ENCODE data around the gene DAB2IP.

DNA sequence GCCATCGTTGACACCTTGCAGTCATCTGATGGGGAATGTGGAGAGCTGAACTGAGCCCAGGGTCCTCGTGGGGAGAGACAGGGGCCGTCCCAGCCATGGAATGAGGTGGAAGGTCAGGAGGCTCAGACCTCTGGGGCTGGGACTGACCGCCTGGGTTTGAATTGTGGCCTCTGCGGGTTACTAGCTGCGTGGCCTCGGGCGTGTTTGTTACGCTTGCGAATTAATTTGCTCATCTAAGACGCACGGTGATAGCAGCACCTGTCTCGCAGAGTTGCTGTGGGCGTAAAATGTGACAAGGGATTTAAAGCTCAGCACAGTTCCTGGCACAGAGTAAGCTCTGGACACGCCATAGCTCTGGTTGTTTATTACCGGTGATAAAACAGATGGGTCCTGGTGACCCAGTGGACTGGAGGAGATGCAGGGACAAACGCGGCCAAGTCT, 19.4 kb upstream of the DAB2IP start:
- TF ChIP-seq, protein P1, sequence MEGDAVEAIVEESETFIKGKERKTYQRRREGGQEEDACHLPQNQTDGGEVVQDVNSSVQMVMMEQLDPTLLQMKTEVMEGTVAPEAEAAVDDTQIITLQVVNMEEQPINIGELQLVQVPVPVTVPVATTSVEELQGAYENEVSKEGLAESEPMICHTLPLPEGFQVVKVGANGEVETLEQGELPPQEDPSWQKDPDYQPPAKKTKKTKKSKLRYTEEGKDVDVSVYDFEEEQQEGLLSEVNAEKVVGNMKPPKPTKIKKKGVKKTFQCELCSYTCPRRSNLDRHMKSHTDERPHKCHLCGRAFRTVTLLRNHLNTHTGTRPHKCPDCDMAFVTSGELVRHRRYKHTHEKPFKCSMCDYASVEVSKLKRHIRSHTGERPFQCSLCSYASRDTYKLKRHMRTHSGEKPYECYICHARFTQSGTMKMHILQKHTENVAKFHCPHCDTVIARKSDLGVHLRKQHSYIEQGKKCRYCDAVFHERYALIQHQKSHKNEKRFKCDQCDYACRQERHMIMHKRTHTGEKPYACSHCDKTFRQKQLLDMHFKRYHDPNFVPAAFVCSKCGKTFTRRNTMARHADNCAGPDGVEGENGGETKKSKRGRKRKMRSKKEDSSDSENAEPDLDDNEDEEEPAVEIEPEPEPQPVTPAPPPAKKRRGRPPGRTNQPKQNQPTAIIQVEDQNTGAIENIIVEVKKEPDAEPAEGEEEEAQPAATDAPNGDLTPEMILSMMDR (IDR thresholded peaks at IDR 0.05) = no peak
- TF ChIP-seq POLR2A (IDR thresholded peaks at IDR 0.05) (no peak), POLR2AphosphoS5 (IDR thresholded peaks at IDR 0.05) (no peak), EP300 (IDR thresholded peaks at IDR 0.05) (no peak)

Data from upper lobe of left lung (tissue), 4 donors.